Ovary (tissue), 3 donors: Measurements from ENCODE around the gene PREB.

Experiments used
- CTCF ChIP-seq, 3 donors: fragments of 450-650 bp in 2 of 3; fragments of 200-600 bp in 1 of 3; IDR thresholded peaks; one replicate each; pipeline versions ENCODE4 v1.5.1 to v1.8.0; 2016 to 2022; ENCODE audit warnings: antibody characterized with exemption in 3 of 3, mild to moderate bottlenecking in 1 of 3
- EP300 ChIP-seq: sonication (generic); formaldehyde crosslinking; IDR thresholded peaks from one replicate; pipeline ENCODE4 v1.6.1; 2017; ENCODE audit warnings: antibody characterized with exemption
- POLR2A ChIP-seq: fragments of 450-650 bp; IDR thresholded peaks from one replicate; pipeline ENCODE4 v1.6.1; 2017; ENCODE audit warnings: antibody characterized with exemption, mild to moderate bottlenecking, moderate library complexity
- donor health status: DM: no; HTN: no; CAD: no.

GRCh38 chr2:27131429-27131828, 3.0 kb downstream of the PREB start:
- TF ChIP-seq POLR2A (no peak), CTCF (IDR thresholded peaks at IDR 0.05) (no peak), EP300 (no peak)
